ENCODE results near the gene IRF1. TPM values are rescaled to one million over a fixed set of nuclear protein-coding genes. Genes with fewer than 3 reads are reported as not detected.

IRF1 gene
- polyA plus RNA-seq, 6 donors from 2014 or later: 228 to 332 (median 296) TPM

GRCh38 chr5:132463811-132464155, 26.8 kb downstream of the IRF1 start:
- Mint-ChIP-seq H3K27ac (peak overlapping the region in 5 of 6 donors; percentile 33 to 92 (median 70)), H3K4me1 (peaks cover 83 to 97% (median 94%) of the 10 kb centered on the region in 3 donors), H3K27me3 (no peaks in the 10 kb centered on the region), H3K4me3 (peak overlapping the region; percentile 73 to 88 (median 80)), H3K9me3 (no peaks in the 10 kb centered on the region), H3K36me3 (peaks cover 0 to 6% of the 10 kb centered on the region in 2 donors)
- DNase-seq (no peak), ATAC-seq (ENCODE audit: low read depth in 2 of 2) (no peak)

GRCh38 chr5:132462856-132463745, 27.5 kb downstream of the IRF1 start:
- H3K9me3 Mint-ChIP-seq: no peaks in the 10 kb centered on the region
- no peak for DNase-seq

GRCh38 chr5:132462333-132462732, 28.2 kb downstream of the IRF1 start:
- H3K9me3 Mint-ChIP-seq: no peaks in the 10 kb centered on the region
- no peak overlapping the region for H3K4me3 Mint-ChIP-seq
- no peak for ATAC-seq (ENCODE audit: low read depth in 2 of 2)

More at GRCh38 chr5:132462856-132463745, 27.5 kb downstream of the IRF1 start:
- H3K36me3 Mint-ChIP-seq: peaks cover 0 to 4% of the 10 kb centered on the region in 2 donors
- peak overlapping the region in 7 of 8 donors; percentile 31 to 87 (median 74) for H3K4me3 Mint-ChIP-seq
- H3K4me1 Mint-ChIP-seq: peaks cover 83 to 97% (median 94%) of the 10 kb centered on the region in 3 donors
- peak overlapping the region in 5 of 6 donors; percentile 47 to 83 (median 70) for H3K27ac Mint-ChIP-seq
- no peak for ATAC-seq (ENCODE audit: low read depth in 2 of 2)
- no peaks in the 10 kb centered on the region for H3K27me3 Mint-ChIP-seq

GRCh38 chr5:132461569-132462070, 29.0 kb downstream of the IRF1 start:
- no peaks in the 10 kb centered on the region for H3K27me3 Mint-ChIP-seq
- DNase-seq: no peak
- ATAC-seq (ENCODE audit: low read depth in 2 of 2): no peak
- H3K27ac Mint-ChIP-seq: peak overlapping the region in 5 of 6 donors; percentile 26 to 71 (median 68)
- peak overlapping the region in 4 of 8 donors; percentile 11 to 65 (median 25) for H3K4me3 Mint-ChIP-seq
- H3K4me1 Mint-ChIP-seq: peaks cover 84 to 97% (median 94%) of the 10 kb centered on the region in 3 donors
- H3K36me3 Mint-ChIP-seq: peaks cover 0 to 4% of the 10 kb centered on the region in 2 donors
- H3K9me3 Mint-ChIP-seq: no peaks in the 10 kb centered on the region

More at GRCh38 chr5:132462333-132462732, 28.2 kb downstream of the IRF1 start:
- Mint-ChIP-seq H3K36me3 (peaks cover 0 to 4% of the 10 kb centered on the region in 2 donors), H3K27ac (peak overlapping the region in 3 of 6 donors; percentile 22 to 51 (median 47)), H3K27me3 (no peaks in the 10 kb centered on the region), H3K4me1 (peaks cover 84 to 97% (median 94%) of the 10 kb centered on the region in 3 donors)
- DNase-seq: no peak

- no peaks in the 10 kb centered on the region for H3K9me3 Mint-ChIP-seq
- no peak for DNase-seq
- H3K36me3 Mint-ChIP-seq: peaks cover 0 to 4% of the 10 kb centered on the region in 2 donors
- H3K27me3 Mint-ChIP-seq: no peaks in the 10 kb centered on the region
- peak overlapping the region in 4 of 6 donors; percentile 5 to 94 (median 53) for H3K27ac Mint-ChIP-seq
- peaks cover 84 to 97% (median 94%) of the 10 kb centered on the region in 3 donors for H3K4me1 Mint-ChIP-seq
- no peak for ATAC-seq (ENCODE audit: low read depth in 2 of 2)
- H3K4me3 Mint-ChIP-seq: peak overlapping the region in 7 of 8 donors; percentile 12 to 77 (median 23)
These were observed 29.6 kb downstream of the IRF1 start for GRCh38 chr5:132460846-132461568.

- peaks cover 84 to 97% (median 94%) of the 10 kb centered on the region in 3 donors for H3K4me1 Mint-ChIP-seq
- no peaks in the 10 kb centered on the region for H3K9me3 Mint-ChIP-seq
- peaks cover 0 to 4% of the 10 kb centered on the region in 2 donors for H3K36me3 Mint-ChIP-seq
- H3K4me3 Mint-ChIP-seq: peak overlapping the region in 7 of 8 donors; percentile 28 to 78 (median 57)
- peak overlapping the region; percentile 17 to 100 (median 88) for H3K27ac Mint-ChIP-seq
- H3K27me3 Mint-ChIP-seq: no peaks in the 10 kb centered on the region
- ATAC-seq (ENCODE audit: low read depth in 2 of 2): peak; percentile 7 to 12
- no peak for DNase-seq
These were observed 30.4 kb downstream of the IRF1 start for GRCh38 chr5:132459983-132460838.

- H3K27me3 Mint-ChIP-seq: no peaks in the 10 kb centered on the region
- no peaks in the 10 kb centered on the region for H3K9me3 Mint-ChIP-seq
- peaks cover 4% of the 10 kb centered on the region in 2 donors for H3K36me3 Mint-ChIP-seq
- H3K4me1 Mint-ChIP-seq: peaks cover 82 to 97% (median 94%) of the 10 kb centered on the region in 3 donors
- peak overlapping the region; percentile 16 to 100 (median 78) for H3K27ac Mint-ChIP-seq
- DNase-seq: no peak
- H3K4me3 Mint-ChIP-seq: peak overlapping the region in 4 of 8 donors; percentile 28 to 77 (median 66)
- no peak for ATAC-seq (ENCODE audit: low read depth in 2 of 2)
These were observed 31.3 kb downstream of the IRF1 start for GRCh38 chr5:132459031-132459982.

- Mint-ChIP-seq H3K27me3 (no peaks in the 10 kb centered on the region), H3K4me3 (peak overlapping the region in 2 of 8 donors; percentile 24 to 74), H3K27ac (peak overlapping the region in 5 of 6 donors; percentile 29 to 100 (median 51)), H3K4me1 (peaks cover 82 to 97% (median 94%) of the 10 kb centered on the region in 3 donors), H3K9me3 (no peaks in the 10 kb centered on the region), H3K36me3 (peaks cover 4 to 11% of the 10 kb centered on the region in 2 donors)
- DNase-seq (no peak), ATAC-seq (ENCODE audit: low read depth in 2 of 2) (no peak)
These were observed 31.9 kb downstream of the IRF1 start for GRCh38 chr5:132458651-132459030.

GRCh38 chr5:132458226-132458560, 32.4 kb downstream of the IRF1 start:
- Mint-ChIP-seq H3K9me3 (no peaks in the 10 kb centered on the region), H3K36me3 (peaks cover 4 to 13% of the 10 kb centered on the region in 2 donors), H3K4me3 (peak overlapping the region in 5 of 8 donors; percentile 53 to 88 (median 85)), H3K27me3 (no peaks in the 10 kb centered on the region), H3K4me1 (peaks cover 83 to 97% (median 94%) of the 10 kb centered on the region in 3 donors), H3K27ac (peak overlapping the region in 4 of 6 donors; percentile 67 to 100 (median 100))
- ATAC-seq (ENCODE audit: low read depth in 2 of 2) (no peak), DNase-seq (no peak)

GRCh38 chr5:132457371-132458225, 33.0 kb downstream of the IRF1 start:
- Mint-ChIP-seq H3K27ac (peak overlapping the region; percentile 99 to 100 (median 99)), H3K4me1 (peaks cover 86 to 98% (median 96%) of the 10 kb centered on the region in 3 donors), H3K36me3 (peaks cover 10 to 19% of the 10 kb centered on the region in 2 donors), H3K27me3 (no peaks in the 10 kb centered on the region), H3K4me3 (peak overlapping the region; percentile 68 to 88 (median 84)), H3K9me3 (no peaks in the 10 kb centered on the region)
- ATAC-seq (ENCODE audit: low read depth in 2 of 2): no peak
- DNase-seq: no peak

- H3K27ac Mint-ChIP-seq: peak overlapping the region; percentile 99 to 100 (median 99)
- H3K9me3 Mint-ChIP-seq: no peaks in the 10 kb centered on the region
- peaks cover 86 to 96% (median 94%) of the 10 kb centered on the region in 3 donors for H3K4me1 Mint-ChIP-seq
- H3K27me3 Mint-ChIP-seq: no peaks in the 10 kb centered on the region
- H3K4me3 Mint-ChIP-seq: peak overlapping the region; percentile 68 to 88 (median 84)
- ATAC-seq (ENCODE audit: low read depth in 2 of 2): peak in 1 of 2 donors; percentile 27
- peaks cover 14 to 24% of the 10 kb centered on the region in 2 donors for H3K36me3 Mint-ChIP-seq
- no peak for DNase-seq
These were observed 33.6 kb downstream of the IRF1 start for GRCh38 chr5:132456987-132457361.
